ENCODE measurements around the gene LPIN1.

Gene LPIN1

DNA sequence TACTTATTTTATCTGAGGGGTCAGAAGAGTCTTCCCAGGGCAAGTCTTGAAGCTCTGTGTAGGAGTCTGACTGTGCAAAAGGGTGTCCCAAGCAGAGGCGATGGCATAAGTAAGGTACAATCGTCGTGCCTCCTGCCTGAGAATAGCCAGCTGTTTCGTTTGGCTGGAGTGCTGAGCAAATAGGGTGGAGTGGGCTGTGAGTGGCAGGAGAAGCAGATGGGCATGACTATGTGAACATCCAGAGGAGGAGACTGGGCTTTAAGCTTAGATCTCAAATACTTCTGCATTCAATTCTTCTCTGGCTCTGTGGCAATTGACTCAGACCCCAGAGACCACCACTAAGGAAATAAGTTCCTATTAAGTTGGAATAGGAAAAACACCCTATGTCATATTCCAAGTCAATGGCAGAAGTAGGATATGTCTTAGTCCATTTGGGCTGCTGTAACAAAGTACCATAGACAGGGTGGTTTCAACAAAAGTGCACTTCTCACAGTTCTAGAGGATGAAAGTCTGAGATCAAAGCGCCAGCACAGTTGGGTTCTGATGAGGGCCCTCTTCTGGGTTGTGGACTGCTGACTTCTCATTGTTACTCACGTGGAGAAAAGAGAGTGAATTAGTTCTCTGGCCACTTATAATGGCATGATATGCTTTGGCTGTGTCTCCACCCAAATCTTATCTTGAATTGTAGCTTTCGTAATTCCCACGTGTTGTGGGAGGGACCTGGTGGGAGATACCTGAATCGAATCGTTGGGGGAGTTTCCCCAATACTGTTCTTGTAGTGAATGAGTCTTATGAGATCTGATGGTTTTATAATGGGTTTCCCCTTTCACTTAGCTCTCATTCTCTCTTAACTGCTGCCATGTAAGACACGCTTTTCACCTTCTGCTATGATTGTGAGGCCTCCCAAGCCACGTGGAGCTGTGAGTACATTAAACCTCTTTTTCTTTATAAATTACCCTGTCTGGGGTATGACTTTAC is 120.2 kb downstream of the LPIN1 start:
- DNase-seq (ENCODE audit: low spot score): no peak

DNA sequence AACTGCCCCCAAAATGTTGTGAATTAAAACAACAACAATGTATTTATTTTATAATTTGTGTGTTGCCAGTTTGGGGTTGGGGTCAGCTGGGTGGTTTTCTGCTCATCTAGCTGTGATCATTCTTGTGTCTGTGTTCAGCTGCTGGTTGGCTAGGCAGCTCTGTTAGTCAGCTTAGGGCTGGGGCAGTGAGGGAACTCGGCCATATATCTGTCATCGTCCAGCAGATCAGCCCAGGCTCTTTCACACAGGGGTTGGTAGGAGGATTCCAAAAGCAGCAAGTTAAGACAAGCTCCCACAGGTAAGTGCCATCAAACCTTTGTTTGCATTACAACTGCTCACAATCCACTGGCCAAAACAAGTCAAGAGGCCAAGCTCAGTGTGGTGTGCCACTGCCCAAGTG is 121.5 kb downstream of the LPIN1 start:
- DNase-seq (ENCODE audit: low spot score): no peak

DNA sequence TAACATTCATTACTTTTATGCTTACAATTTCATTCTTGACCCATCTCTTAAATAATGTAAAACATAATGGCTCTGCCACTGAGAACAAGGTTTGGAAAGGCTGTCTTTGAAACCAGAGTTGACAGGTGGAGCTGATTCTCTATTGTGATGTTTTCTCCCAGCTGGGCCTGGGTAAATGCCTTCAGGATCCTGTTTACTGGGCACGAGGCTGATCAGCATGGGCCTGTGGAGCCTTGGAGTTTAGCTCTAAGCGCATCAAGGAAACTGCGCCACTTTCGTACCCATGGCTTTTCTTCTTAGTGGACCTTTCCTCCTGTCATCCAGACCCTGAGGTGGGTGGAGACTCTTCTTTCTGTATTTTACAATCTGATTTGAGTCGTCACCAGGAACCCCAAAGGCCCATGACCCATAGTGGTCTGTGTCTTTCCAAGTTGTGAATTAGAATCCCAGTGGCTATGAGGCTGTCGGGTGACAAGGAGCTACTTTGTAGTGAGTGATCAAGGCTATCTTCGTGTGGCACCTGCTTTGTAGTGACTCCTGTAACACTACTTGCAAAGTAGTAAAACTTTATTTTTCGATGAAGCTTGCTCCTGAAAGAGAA is 123.1 kb downstream of the LPIN1 start:
- no peak for DNase-seq (ENCODE audit: low spot score)

DNA sequence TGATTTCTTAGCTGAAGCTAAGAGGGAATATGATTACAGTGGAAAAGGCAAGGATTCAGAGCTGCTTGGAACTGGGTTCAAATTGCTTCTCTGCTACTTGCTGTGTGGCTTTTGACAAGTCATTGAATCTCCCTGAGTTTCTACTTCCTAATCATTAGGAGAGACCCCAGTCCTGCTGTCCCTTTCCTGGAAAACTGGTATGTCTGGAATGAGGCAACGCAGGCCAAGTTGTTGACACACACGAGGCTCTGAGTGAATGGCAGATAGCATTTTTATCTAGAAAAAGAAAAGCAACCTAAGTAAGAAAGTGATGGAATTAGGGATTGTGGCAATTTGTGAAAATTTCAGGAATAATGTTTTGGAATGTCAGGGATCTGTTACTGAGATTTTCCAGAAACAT is 123.6 kb downstream of the LPIN1 start:
- no peak for DNase-seq (ENCODE audit: low spot score)

DNA sequence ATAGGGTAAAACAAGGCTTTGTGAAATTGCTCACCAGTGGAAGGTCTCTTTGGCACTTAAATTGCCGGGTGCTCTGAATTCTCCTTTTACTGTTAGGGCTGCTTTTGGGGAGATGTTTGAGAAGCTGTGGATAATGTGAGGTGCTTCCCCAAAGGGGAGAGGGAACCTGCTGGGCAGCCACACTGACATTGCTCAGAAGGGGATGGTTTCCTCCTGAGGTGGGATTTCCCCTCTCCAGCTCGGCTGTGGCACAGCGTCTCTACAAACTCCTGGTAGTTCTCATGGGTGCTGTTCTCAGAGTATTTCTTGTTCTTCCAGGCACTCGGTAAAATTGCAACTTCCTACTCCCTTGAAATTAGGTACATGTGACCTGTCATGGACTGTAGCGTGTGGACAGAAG is 124.2 kb downstream of the LPIN1 start:
- DNase-seq (ENCODE audit: low spot score): no peak

DNA sequence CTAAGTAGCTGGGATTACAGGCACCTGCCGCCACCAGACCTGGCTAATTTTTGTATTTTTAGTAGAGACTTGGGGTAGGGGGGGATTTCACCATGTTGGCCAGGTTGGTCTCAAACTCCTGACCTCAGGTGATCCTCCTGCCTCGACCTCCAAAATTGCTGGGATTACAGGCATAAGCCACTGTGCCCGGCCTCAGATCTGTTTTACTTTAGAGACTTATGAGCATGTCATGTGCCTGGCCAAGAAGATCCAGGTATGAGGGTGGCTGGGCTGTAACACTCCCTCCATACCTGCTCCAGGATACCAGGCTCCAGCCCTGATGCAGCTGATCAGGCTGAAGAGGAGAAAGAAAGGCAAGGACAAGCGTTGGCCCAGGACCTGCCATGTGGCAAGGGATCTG is 125.0 kb downstream of the LPIN1 start:
- no peak for DNase-seq (ENCODE audit: low spot score)

DNA sequence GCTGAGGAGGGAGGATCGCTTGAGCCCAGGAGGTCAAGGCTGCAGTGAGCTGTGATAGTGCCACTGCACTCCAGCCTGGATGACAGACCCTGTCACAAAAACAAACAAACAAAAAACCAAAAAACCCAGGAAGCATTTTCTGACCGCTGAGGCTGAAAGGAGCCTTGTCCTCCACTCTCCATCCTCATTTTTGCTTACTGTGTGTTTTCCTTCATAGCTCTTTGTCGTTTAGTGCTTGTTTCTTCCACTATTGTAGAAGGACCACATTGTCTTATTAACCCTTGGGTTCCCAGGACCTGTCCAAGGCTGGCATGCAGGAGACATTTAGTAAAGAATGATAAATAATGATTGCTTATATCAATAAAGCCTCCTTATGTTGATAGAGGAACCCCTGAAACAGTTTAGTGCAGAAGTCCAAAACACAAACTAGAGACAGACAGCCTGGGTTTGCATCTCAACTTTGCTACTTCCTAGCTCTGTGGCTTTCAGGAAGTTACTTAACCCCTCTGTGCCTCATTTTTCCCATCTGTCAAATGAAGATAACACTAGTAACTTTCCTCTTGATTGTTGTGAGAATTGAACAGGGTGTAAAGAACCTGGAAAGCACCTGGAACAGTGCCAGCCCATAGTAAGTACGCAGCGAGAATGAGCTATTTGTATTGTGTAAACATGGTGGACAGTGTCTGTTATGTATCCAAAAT is 126.0 kb downstream of the LPIN1 start:
- no peak for DNase-seq (ENCODE audit: low spot score)

DNA sequence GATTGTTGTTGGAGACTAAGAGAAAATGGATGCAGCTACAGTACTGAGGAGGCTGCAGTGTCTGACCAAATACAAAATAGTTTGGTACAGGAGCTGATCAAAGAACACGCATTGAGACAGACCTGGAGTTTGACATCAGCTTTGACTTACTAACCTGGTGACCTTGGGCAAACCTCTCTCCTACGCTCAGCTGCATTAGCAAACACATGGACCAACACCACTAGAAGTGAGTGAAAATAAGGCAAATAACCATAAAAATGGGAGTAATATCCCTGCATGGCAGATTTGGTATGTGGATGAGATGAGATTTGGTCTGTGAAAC is 126.5 kb downstream of the LPIN1 start:
- no peak for DNase-seq (ENCODE audit: low spot score)

DNA sequence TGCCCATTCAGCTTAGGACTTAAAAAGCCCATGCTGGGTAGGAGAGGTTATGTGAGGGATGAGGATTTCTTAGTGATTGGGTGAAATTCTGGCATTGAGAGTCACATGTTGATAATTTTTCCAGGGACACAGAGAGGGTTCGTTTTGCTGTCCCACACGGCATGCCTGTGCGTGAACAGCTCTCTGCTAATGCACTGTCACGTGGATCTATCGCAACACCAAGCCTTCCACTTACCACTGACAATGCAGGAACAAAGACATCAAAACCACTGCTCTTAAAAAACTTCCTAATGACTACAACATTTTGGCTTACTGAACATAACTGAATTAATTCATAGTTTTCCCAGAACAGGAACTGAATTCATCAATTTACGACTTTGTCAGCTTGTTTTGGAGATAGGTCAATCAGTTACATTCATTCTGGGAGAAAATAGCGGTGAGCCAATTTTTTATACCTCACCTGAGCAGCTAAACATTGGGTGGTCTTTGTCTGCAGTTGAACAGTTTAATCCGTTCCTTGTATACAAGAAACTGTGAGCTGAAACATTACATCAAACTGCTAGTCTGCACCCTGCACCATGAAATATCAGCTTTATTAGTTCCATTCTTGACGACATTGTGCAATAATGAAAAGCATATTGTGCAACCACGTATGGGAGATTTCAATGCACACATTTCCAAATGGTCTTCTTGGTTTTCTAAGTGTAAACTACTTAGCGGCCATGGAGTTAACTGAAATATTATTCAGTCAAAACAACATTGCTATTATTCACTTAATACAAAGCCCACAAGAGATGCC is 127.1 kb downstream of the LPIN1 start:
- no peak for DNase-seq (ENCODE audit: low spot score)

DNA sequence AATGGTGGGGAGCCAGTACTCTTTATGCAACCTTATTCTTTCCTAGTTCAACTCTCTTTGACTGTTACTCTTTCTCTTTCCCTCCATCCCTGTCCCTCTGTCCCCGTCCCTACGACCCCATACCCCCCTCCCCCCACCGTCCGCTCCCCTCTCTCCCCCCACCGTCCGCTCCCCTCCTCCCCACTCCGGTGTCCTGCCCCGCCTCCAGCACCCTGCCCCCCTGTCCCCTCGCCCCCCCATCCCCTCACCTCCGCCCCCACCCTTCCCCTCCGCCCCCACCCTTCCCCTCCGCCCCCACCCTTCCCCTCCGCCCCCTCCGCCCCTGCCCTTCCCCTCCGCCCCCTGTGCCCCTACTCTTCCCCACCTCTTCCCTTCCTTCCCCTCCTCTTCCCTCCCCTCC is 128.4 kb downstream of the LPIN1 start:
- DNase-seq (ENCODE audit: low spot score): no peak

DNA sequence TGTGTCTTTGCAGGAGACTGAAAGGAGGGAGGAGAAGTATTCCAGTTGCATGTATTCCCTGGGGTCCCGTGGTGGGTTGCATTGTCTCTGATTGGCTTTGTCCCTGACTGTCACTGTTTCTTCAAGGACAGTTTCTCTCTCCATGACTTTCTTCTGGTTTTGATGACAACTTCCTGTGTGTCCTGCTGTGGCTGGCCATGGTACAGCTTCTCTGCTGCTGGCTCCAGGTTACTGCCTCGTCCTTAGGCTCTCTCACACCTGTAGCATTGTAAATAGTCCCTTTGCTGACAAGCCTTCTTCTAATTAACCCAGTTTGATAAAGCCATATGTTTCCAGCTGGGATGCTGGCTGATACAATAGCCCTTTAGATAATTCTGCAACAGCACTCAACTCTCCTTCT is 129.0 kb downstream of the LPIN1 start:
- no peak for DNase-seq (ENCODE audit: low spot score)

DNA sequence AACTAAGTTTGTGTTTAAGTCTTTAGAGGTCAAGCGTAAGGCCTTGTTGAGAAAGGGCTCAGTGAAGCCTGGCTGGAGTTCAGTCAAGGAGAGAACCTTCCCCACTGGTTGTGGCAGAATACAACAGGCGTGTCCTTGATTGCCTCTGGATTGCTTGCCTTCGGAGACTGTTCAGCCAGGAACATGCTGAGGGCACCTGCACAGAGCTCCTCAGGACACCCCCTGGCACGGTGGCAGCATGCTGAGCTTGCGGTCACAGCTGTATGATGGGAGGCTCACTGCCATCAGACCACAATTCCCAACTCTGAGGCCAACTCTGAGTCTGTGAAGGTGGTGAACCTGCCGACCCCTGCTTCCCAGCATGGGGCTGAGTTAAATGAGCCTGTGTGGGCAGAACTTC is 130.0 kb downstream of the LPIN1 start:
- no peak for DNase-seq (ENCODE audit: low spot score)

DNA sequence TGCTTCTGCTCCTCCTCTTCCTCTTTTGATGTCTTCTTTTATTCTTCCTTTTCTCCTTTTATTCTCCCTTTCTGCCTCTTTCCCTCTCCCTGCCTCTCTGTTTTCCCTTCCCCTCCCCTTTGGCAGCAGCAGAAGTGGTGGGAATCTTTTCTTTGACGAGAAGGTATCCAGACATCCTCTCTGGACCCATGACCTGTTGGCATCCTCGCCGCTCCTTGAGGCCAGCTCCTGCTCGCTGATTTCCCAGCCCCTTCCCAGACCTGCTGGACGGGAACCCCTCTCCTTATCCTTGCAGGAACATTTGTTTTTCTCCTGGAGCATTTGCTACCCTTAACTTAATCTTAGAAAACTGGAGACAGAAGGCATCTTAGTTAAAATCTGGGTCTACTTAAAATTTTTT is 130.5 kb downstream of the LPIN1 start:
- no peak for DNase-seq (ENCODE audit: low spot score)
